ENCODE measurements around the gene BLTP1.

BLTP1 gene

GRCh38 chr4:122146652-122147051 is 5.5 kb upstream of the BLTP1 start:
- Histone ChIP-seq H3K4me1 (ENCODE audit: insufficient read depth, low read length) (no peaks in the 10 kb centered on the region), H3K36me3 (ENCODE audit: insufficient read depth, low read length) (no peaks in the 10 kb centered on the region), H3K9ac (ENCODE audit: low read depth, low read length) (no peak overlapping the region), H3K9me3 (ENCODE audit: control insufficient read depth, insufficient read depth, low read length) (no peaks in the 10 kb centered on the region)

GRCh38 chr4:122150931-122151330 is 1.2 kb upstream of the BLTP1 start:
- H3K36me3 ChIP-seq (ENCODE audit: insufficient read depth, low read length) = no peaks in the 10 kb centered on the region
- no peaks in the 10 kb centered on the region for H3K4me1 ChIP-seq (ENCODE audit: insufficient read depth, low read length)
- H3K9ac ChIP-seq (ENCODE audit: low read depth, low read length) = no peak overlapping the region
- no peaks in the 10 kb centered on the region for H3K9me3 ChIP-seq (ENCODE audit: control insufficient read depth, insufficient read depth, low read length)

GRCh38 chr4:122152711-122153226 is 638 bp downstream of the BLTP1 start:
- H3K4me1 ChIP-seq (ENCODE audit: insufficient read depth, low read length) = no peaks in the 10 kb centered on the region
- no peaks in the 10 kb centered on the region for H3K36me3 ChIP-seq (ENCODE audit: insufficient read depth, low read length)
- peak overlapping the region; percentile 65 for H3K9ac ChIP-seq (ENCODE audit: low read depth, low read length)
- H3K9me3 ChIP-seq (ENCODE audit: control insufficient read depth, insufficient read depth, low read length) = no peaks in the 10 kb centered on the region

GRCh38 chr4:122156819-122157218 is 4.7 kb downstream of the BLTP1 start:
- H3K9me3 ChIP-seq (ENCODE audit: control insufficient read depth, insufficient read depth, low read length) = no peaks in the 10 kb centered on the region
- no peaks in the 10 kb centered on the region for H3K4me1 ChIP-seq (ENCODE audit: insufficient read depth, low read length)
- no peak overlapping the region for H3K9ac ChIP-seq (ENCODE audit: low read depth, low read length)
- no peaks in the 10 kb centered on the region for H3K36me3 ChIP-seq (ENCODE audit: insufficient read depth, low read length)

- H3K4me1 ChIP-seq (ENCODE audit: insufficient read depth, low read length) = no peaks in the 10 kb centered on the region
- no peaks in the 10 kb centered on the region for H3K9me3 ChIP-seq (ENCODE audit: control insufficient read depth, insufficient read depth, low read length)
- no peaks in the 10 kb centered on the region for H3K36me3 ChIP-seq (ENCODE audit: insufficient read depth, low read length)
- H3K9ac ChIP-seq (ENCODE audit: low read depth, low read length) = no peak overlapping the region
Measured at GRCh38 chr4:122163301-122163700, 11.2 kb downstream of the BLTP1 start.

- H3K9me3 ChIP-seq (ENCODE audit: control insufficient read depth, insufficient read depth, low read length) = no peaks in the 10 kb centered on the region
- H3K4me1 ChIP-seq (ENCODE audit: insufficient read depth, low read length) = no peaks in the 10 kb centered on the region
- no peak overlapping the region for H3K9ac ChIP-seq (ENCODE audit: low read depth, low read length)
- H3K36me3 ChIP-seq (ENCODE audit: insufficient read depth, low read length) = no peaks in the 10 kb centered on the region
Measured at GRCh38 chr4:122163767-122164166, 11.6 kb downstream of the BLTP1 start.

- no peaks in the 10 kb centered on the region for H3K4me1 ChIP-seq (ENCODE audit: insufficient read depth, low read length)
- H3K9me3 ChIP-seq (ENCODE audit: control insufficient read depth, insufficient read depth, low read length) = no peaks in the 10 kb centered on the region
- H3K36me3 ChIP-seq (ENCODE audit: insufficient read depth, low read length) = no peaks in the 10 kb centered on the region
- H3K9ac ChIP-seq (ENCODE audit: low read depth, low read length) = no peak overlapping the region
Measured at GRCh38 chr4:122167369-122167768, 15.2 kb downstream of the BLTP1 start.

GRCh38 chr4:122170775-122171174 is 18.6 kb downstream of the BLTP1 start:
- Histone ChIP-seq H3K4me1 (ENCODE audit: insufficient read depth, low read length) (no peaks in the 10 kb centered on the region), H3K36me3 (ENCODE audit: insufficient read depth, low read length) (no peaks in the 10 kb centered on the region), H3K9ac (ENCODE audit: low read depth, low read length) (no peak overlapping the region), H3K9me3 (ENCODE audit: control insufficient read depth, insufficient read depth, low read length) (no peaks in the 10 kb centered on the region)

- Histone ChIP-seq H3K4me1 (ENCODE audit: insufficient read depth, low read length) (no peaks in the 10 kb centered on the region), H3K9ac (ENCODE audit: low read depth, low read length) (no peak overlapping the region), H3K9me3 (ENCODE audit: control insufficient read depth, insufficient read depth, low read length) (no peaks in the 10 kb centered on the region), H3K36me3 (ENCODE audit: insufficient read depth, low read length) (no peaks in the 10 kb centered on the region)
Measured at GRCh38 chr4:122171323-122171722, 19.2 kb downstream of the BLTP1 start.

- Histone ChIP-seq H3K9me3 (ENCODE audit: control insufficient read depth, insufficient read depth, low read length) (no peaks in the 10 kb centered on the region), H3K9ac (ENCODE audit: low read depth, low read length) (no peak overlapping the region), H3K4me1 (ENCODE audit: insufficient read depth, low read length) (no peaks in the 10 kb centered on the region), H3K36me3 (ENCODE audit: insufficient read depth, low read length) (0 out of 2 replicates have a peak, but pooled peaks cover 5% of the 10 kb centered on the region)
Measured at GRCh38 chr4:122172266-122172665, 20.1 kb downstream of the BLTP1 start.

- Histone ChIP-seq H3K4me1 (ENCODE audit: insufficient read depth, low read length) (no peaks in the 10 kb centered on the region), H3K36me3 (ENCODE audit: insufficient read depth, low read length) (peaks cover 5% of the 10 kb centered on the region; the same call in 1 of the 2 replicates)
Measured at GRCh38 chr4:122178961-122179360, 26.8 kb downstream of the BLTP1 start.

GRCh38 chr4:122195718-122196117 is 43.6 kb downstream of the BLTP1 start:
- Histone ChIP-seq H3K9ac (ENCODE audit: low read depth, low read length) (no peak overlapping the region), H3K36me3 (ENCODE audit: insufficient read depth, low read length) (peaks cover 3% of the 10 kb centered on the region; the same call in 1 of the 2 replicates), H3K9me3 (ENCODE audit: control insufficient read depth, insufficient read depth, low read length) (no peaks in the 10 kb centered on the region)

More at GRCh38 chr4:122178961-122179360, 26.8 kb downstream of the BLTP1 start:
- Histone ChIP-seq H3K9me3 (ENCODE audit: control insufficient read depth, insufficient read depth, low read length) (no peaks in the 10 kb centered on the region), H3K9ac (ENCODE audit: low read depth, low read length) (no peak overlapping the region)

More at GRCh38 chr4:122195718-122196117, 43.6 kb downstream of the BLTP1 start:
- no peaks in the 10 kb centered on the region for H3K4me1 ChIP-seq (ENCODE audit: insufficient read depth, low read length)
